H9 (cell line): ENCODE results near the gene PPP1R12B. TPM values are rescaled to one million over a fixed set of nuclear protein-coding genes. Genes with fewer than 3 reads are reported as not detected.
A peak's percentile ranks its signal among the peaks of the same experiment; 100 is the strongest.
"Not testable (repeated sequence)": the region's sequence is repeated elsewhere in the genome, so short reads cannot be mapped to it uniquely, and the experiment has no call there.

Source experiments
- DNase-seq: peaks from one replicate; pipeline ENCODE4 v3.0.0-alpha.2; 2017
- H2AFZ ChIP-seq: one replicate; pipeline ENCODE4 v1.6.1; 2013; ENCODE audit warnings: mild to moderate bottlenecking, low read length, control low read depth, moderate library complexity
- H2AK5ac ChIP-seq: 2 replicates; pipeline ENCODE4 v1.6.1; 2013; ENCODE audit warnings: low read length, control low read depth, mixed read lengths; ENCODE audit not compliant: insufficient read length
- H2BK120ac ChIP-seq: one replicate; pipeline ENCODE4 v1.6.1; 2013; ENCODE audit warnings: low read depth, mild to moderate bottlenecking, low read length, control low read depth, inconsistent platforms; ENCODE audit not compliant: poor library complexity, severe bottlenecking
- H2BK12ac ChIP-seq: 2 replicates; pipeline ENCODE4 v1.6.1; 2013; ENCODE audit warnings: low read length, control low read depth, mixed read lengths, low read depth; ENCODE audit not compliant: insufficient read length
- H2BK15ac ChIP-seq: 2 replicates; pipeline ENCODE4 v1.6.1; 2013; ENCODE audit warnings: low read depth, low read length, control low read depth
- H2BK20ac ChIP-seq: one replicate; pipeline ENCODE4 v1.6.1; 2013; ENCODE audit warnings: low read depth, mild to moderate bottlenecking, low read length, control low read depth, inconsistent platforms; ENCODE audit not compliant: poor library complexity, severe bottlenecking
- H2BK5ac ChIP-seq: 2 replicates; pipeline ENCODE4 v1.6.1; 2013; ENCODE audit warnings: low read length, control low read depth, mixed read lengths; ENCODE audit not compliant: insufficient read length
- H3K14ac ChIP-seq: 2 replicates; pipeline ENCODE4 v1.6.1; 2013; ENCODE audit warnings: low read length, control low read depth; ENCODE audit not compliant: insufficient read depth
- H3K18ac ChIP-seq: 2 replicates; pipeline ENCODE4 v1.6.1; 2013; ENCODE audit warnings: low read depth, mild to moderate bottlenecking, mixed read lengths, low read length, control low read depth; ENCODE audit not compliant: insufficient read length
- H3K23ac ChIP-seq: 2 replicates; pipeline ENCODE4 v1.6.1; 2013; ENCODE audit warnings: low read length, control low read depth, mixed read lengths, low read depth; ENCODE audit not compliant: insufficient read length
- H3K23me2 ChIP-seq: 2 replicates; pipeline ENCODE4 v1.6.1; 2013; ENCODE audit warnings: low read depth, mild to moderate bottlenecking, mixed read lengths, low read length, control low read depth; ENCODE audit not compliant: insufficient read length, poor library complexity, severe bottlenecking
- H3K27ac ChIP-seq: 2 replicates; pipeline ENCODE4 v1.5.1; 2013; ENCODE audit warnings: low read length, control low read depth, mixed read lengths, low read depth; ENCODE audit not compliant: insufficient read length
- H3K27me3 ChIP-seq: 2 replicates; pipeline ENCODE4 v1.6.1; 2013; ENCODE audit warnings: low read length, control low read depth, inconsistent platforms; ENCODE audit not compliant: insufficient read depth
- H3K4ac ChIP-seq: 2 replicates; pipeline ENCODE4 v1.6.1; 2013; ENCODE audit warnings: low read depth, mild to moderate bottlenecking, control low read depth, inconsistent platforms, low read length, moderate library complexity
- H3K4me1 ChIP-seq: 2 replicates; pipeline ENCODE4 v1.6.1; 2013; ENCODE audit warnings: low read length, control low read depth, inconsistent platforms; ENCODE audit not compliant: insufficient read depth
- H3K4me2 ChIP-seq: 2 replicates; pipeline ENCODE4 v1.6.1; 2013; ENCODE audit warnings: low read length, control low read depth, mixed read lengths; ENCODE audit not compliant: insufficient read length, insufficient read depth
- H3K56ac ChIP-seq: 2 replicates; pipeline ENCODE4 v1.6.1; 2013; ENCODE audit warnings: low read depth, mild to moderate bottlenecking, mixed read lengths, low read length, control low read depth; ENCODE audit not compliant: insufficient read length
- H3K79me1 ChIP-seq: 2 replicates; pipeline ENCODE4 v1.6.1; 2013; ENCODE audit warnings: low read depth, mild to moderate bottlenecking, moderate library complexity, low read length, control low read depth, inconsistent platforms; ENCODE audit not compliant: insufficient read depth, poor library complexity, severe bottlenecking
- H3K79me2 ChIP-seq: 2 replicates; pipeline ENCODE4 v1.6.1; 2013; ENCODE audit warnings: low read length, control low read depth, inconsistent platforms; ENCODE audit not compliant: insufficient read depth
- H3K9ac ChIP-seq: 2 replicates; pipeline ENCODE4 v1.6.1; 2013; ENCODE audit warnings: low read length, control low read depth, mixed read lengths; ENCODE audit not compliant: insufficient read length; ENCODE audit errors: extremely low read depth
- H3K9me3 ChIP-seq: one replicate; pipeline ENCODE4 v1.6.1; 2013; ENCODE audit warnings: low read depth, low read length, inconsistent platforms; ENCODE audit not compliant: control insufficient read depth
- H3T11ph ChIP-seq: one replicate; pipeline ENCODE4 v1.6.1; 2013; ENCODE audit warnings: mild to moderate bottlenecking, low read length, control low read depth, inconsistent platforms
- H4K20me1 ChIP-seq: one replicate; pipeline ENCODE4 v1.6.1; 2013; ENCODE audit not compliant: control insufficient read depth, insufficient read length, insufficient read depth
- H4K5ac ChIP-seq: 2 replicates; pipeline ENCODE4 v1.6.1; 2013; ENCODE audit warnings: low read depth, mild to moderate bottlenecking, mixed read lengths, low read length, control low read depth; ENCODE audit not compliant: insufficient read length
- H4K8ac ChIP-seq: replicated peaks from 2 replicates; pipeline ENCODE4 v1.6.1; 2013; ENCODE audit warnings: low read length, control low read depth, mixed read lengths, low read depth; ENCODE audit not compliant: insufficient read length
- H4K91ac ChIP-seq: 2 replicates; pipeline ENCODE4 v1.6.1; 2013; ENCODE audit warnings: low read depth, mild to moderate bottlenecking, moderate library complexity, mixed read lengths, low read length, control low read depth; ENCODE audit not compliant: insufficient read length
- H3K27ac Mint-ChIP-seq, 3 experiments: 2 replicates in 2 of 3; 3 replicates in 1 of 3; pipeline ENCODE4 v1.8.0; 2020 to 2021; ENCODE audit warnings: mixed read lengths in 3 of 3, mild to moderate bottlenecking in 1 of 3, moderate library complexity in 1 of 3
- H3K27me3 Mint-ChIP-seq: 2 replicates; pipeline ENCODE4 v1.8.0; 2021; ENCODE audit warnings: low read depth, mild to moderate bottlenecking, moderate library complexity, mixed read lengths
- H3K36me3 Mint-ChIP-seq, 3 experiments: 2 replicates in 2 of 3; 3 replicates in 1 of 3; pipeline ENCODE4 v1.8.0; 2020 to 2021; ENCODE audit warnings: low read depth in 3 of 3, mixed read lengths in 3 of 3; ENCODE audit not compliant: insufficient read depth in 1 of 3
- H3K4me1 Mint-ChIP-seq, 2 experiments: 2 replicates each; pipeline ENCODE4 v1.8.0; 2020; ENCODE audit warnings: mixed read lengths in 2 of 2
- H3K4me3 Mint-ChIP-seq, 2 experiments: 2 replicates in 1 of 2; 3 replicates in 1 of 2; pipeline ENCODE4 v1.8.0; 2020 to 2021; ENCODE audit warnings: mild to moderate bottlenecking in 2 of 2, mixed read lengths in 2 of 2, moderate library complexity in 1 of 2
- H3K9me3 Mint-ChIP-seq, 2 experiments: 2 replicates in 1 of 2; 3 replicates in 1 of 2; pipeline ENCODE4 v1.8.0; 2020; ENCODE audit warnings: mild to moderate bottlenecking in 2 of 2, mixed read lengths in 2 of 2, moderate library complexity in 1 of 2
- WGBS: extraction: QIAGEN DNeasy Blood & Tissue Kit; methylation state at CpG from one replicate; pipeline ENCODE4 v1.1.7; 2013; ENCODE audit warnings: missing lambda C conversion rate, low lambda C conversion rate, mixed read lengths; ENCODE audit not compliant: insufficient read length; ENCODE audit errors: extremely low coverage; 5-methylcytosine and 5-hydroxymethylcytosine counted together
- total RNA-seq: library from RNA; stranded (reverse); gene quantifications from 2 replicates; pipeline ENCODE4 v1.2.1, GENCODE V29; 2021
- TF ChIP-seq, protein P1 (sequence below): fragments of 200-600 bp; sonication (generic); conservative IDR thresholded peaks from 3 replicates; pipeline ENCODE4 v1.8.0; 2021; ENCODE audit warnings: antibody characterized with exemption, mild to moderate bottlenecking

Gene PPP1R12B
- total RNA-seq, 1 experiment from 2014 or later = 12.9 TPM

- Histone ChIP-seq H3K9me3 (no peaks in the 10 kb centered on the region), H3T11ph (no peak overlapping the region), H2BK12ac (no peak overlapping the region), H3K79me2 (no peaks in the 10 kb centered on the region), H3K9ac (no peak overlapping the region), H2BK15ac (no peak overlapping the region), H3K79me1 (no peaks in the 10 kb centered on the region), H3K4me1 (no peaks in the 10 kb centered on the region; the same call in 1 of the 2 replicates), H2AFZ (no peak overlapping the region), H3K4me2 (no peak overlapping the region), H3K23me2 (peaks cover 8% of the 10 kb centered on the region), H3K4ac (no peak overlapping the region), H3K27me3 (no peaks in the 10 kb centered on the region; the same call in 1 of the 2 replicates), H3K27ac (no peak overlapping the region), H4K5ac (no peak overlapping the region), H3K18ac (no peak overlapping the region), H4K20me1 (no peaks in the 10 kb centered on the region), H2BK5ac (no peak overlapping the region), H2BK120ac (no peak overlapping the region), H4K91ac (no peak overlapping the region), H3K56ac (no peak overlapping the region), H3K14ac (no peak overlapping the region), H2BK20ac (no peak overlapping the region), H2AK5ac (no peak overlapping the region), H4K8ac (no peak overlapping the region), H3K23ac (no peak overlapping the region)
- H3K9me3 Mint-ChIP-seq = no peaks in the 10 kb centered on the region
- peaks cover 45% of the 10 kb centered on the region for H3K27me3 Mint-ChIP-seq
- peak overlapping the region in 1 of 3 experiments; percentile 85; a peak in 2 of 7 replicates for H3K27ac Mint-ChIP-seq
- H3K36me3 Mint-ChIP-seq = no peaks in the 10 kb centered on the region
- H3K4me1 Mint-ChIP-seq = peaks cover 29 to 43% of the 10 kb centered on the region in 2 experiments
- TF ChIP-seq, protein P1, sequence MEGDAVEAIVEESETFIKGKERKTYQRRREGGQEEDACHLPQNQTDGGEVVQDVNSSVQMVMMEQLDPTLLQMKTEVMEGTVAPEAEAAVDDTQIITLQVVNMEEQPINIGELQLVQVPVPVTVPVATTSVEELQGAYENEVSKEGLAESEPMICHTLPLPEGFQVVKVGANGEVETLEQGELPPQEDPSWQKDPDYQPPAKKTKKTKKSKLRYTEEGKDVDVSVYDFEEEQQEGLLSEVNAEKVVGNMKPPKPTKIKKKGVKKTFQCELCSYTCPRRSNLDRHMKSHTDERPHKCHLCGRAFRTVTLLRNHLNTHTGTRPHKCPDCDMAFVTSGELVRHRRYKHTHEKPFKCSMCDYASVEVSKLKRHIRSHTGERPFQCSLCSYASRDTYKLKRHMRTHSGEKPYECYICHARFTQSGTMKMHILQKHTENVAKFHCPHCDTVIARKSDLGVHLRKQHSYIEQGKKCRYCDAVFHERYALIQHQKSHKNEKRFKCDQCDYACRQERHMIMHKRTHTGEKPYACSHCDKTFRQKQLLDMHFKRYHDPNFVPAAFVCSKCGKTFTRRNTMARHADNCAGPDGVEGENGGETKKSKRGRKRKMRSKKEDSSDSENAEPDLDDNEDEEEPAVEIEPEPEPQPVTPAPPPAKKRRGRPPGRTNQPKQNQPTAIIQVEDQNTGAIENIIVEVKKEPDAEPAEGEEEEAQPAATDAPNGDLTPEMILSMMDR = no peak
- WGBS = no CpG with 5 or more reads among the region's 7 CpGs
- H3K4me3 Mint-ChIP-seq = peak overlapping the region in 1 of 2 experiments; percentile 30; a peak in 1 of 5 replicates
- no peak for DNase-seq
These were observed 289.7 kb downstream of the PPP1R12B start for GRCh38 chr1:202638019-202638700.

- peaks cover 29 to 43% of the 10 kb centered on the region in 2 experiments for H3K4me1 Mint-ChIP-seq
- not testable (repeated sequence) for H3K79me2 ChIP-seq, H4K5ac ChIP-seq, H4K20me1 ChIP-seq, H2BK12ac ChIP-seq, H2BK5ac ChIP-seq, H4K91ac ChIP-seq, H3K79me1 ChIP-seq, DNase-seq, H2BK20ac ChIP-seq, H3K27me3 ChIP-seq, H2BK15ac ChIP-seq, H2AK5ac ChIP-seq, H3K36me3 Mint-ChIP-seq, H3K14ac ChIP-seq, H3K4ac ChIP-seq, H2AFZ ChIP-seq, H3T11ph ChIP-seq, H3K9ac ChIP-seq, H2BK120ac ChIP-seq, H3K27ac Mint-ChIP-seq, H3K18ac ChIP-seq, H3K9me3 ChIP-seq, H3K56ac ChIP-seq, H3K27ac ChIP-seq, H3K4me1 ChIP-seq, H3K23ac ChIP-seq, H3K9me3 Mint-ChIP-seq, H3K4me2 ChIP-seq, H4K8ac ChIP-seq
- peaks cover 52% of the 10 kb centered on the region for H3K27me3 Mint-ChIP-seq
- peaks cover 13% of the 10 kb centered on the region for H3K23me2 ChIP-seq
- no CpG with 5 or more reads among the region's 9 CpGs for WGBS
- H3K4me3 Mint-ChIP-seq = peak overlapping the region in 1 of 2 experiments; percentile 30; a peak in 1 of 5 replicates
These were observed 290.3 kb downstream of the PPP1R12B start for GRCh38 chr1:202638701-202639305.
